Activated CD8-positive, alpha-beta T cell treated with anti-CD3 and anti-CD28 coated beads for 36 hours (primary cell): ENCODE data around the gene ZBTB21. TPM values are rescaled to one million over a fixed set of nuclear protein-coding genes. Genes with fewer than 3 reads are reported as not detected.

Experiments
- ATAC-seq: fragments of 200-7000 bp; cut with Tn5 transposase; one replicate; pipeline ENCODE4 v1.10.0; 2021; ENCODE audit warnings: mild to moderate bottlenecking, moderate library complexity
- CTCF ChIA-PET: fragments of 350-600 bp; sonication (Branson Sonifier 250); formaldehyde crosslinking; loops from one replicate; lab custom pipeline; 2021; ENCODE audit warnings: antibody characterized with exemption; lab: Charles Lee
- POLR2A ChIA-PET: fragments of 350-600 bp; sonication (Branson Sonifier 250); formaldehyde crosslinking; loops from one replicate; lab custom pipeline; 2021; ENCODE audit warnings: antibody characterized with exemption; lab: Charles Lee
- DNase-seq: peaks from one replicate; pipeline ENCODE4 v3.0.0-alpha.2; 2020
- H3K27ac Mint-ChIP-seq: one replicate; pipeline ENCODE4 v1.8.0; 2021; ENCODE audit warnings: mild to moderate bottlenecking, mixed read lengths
- H3K27me3 Mint-ChIP-seq: one replicate; pipeline ENCODE4 v1.8.0; 2021; ENCODE audit warnings: mixed read lengths
- H3K36me3 Mint-ChIP-seq: one replicate; pipeline ENCODE4 v1.8.0; 2021; ENCODE audit warnings: low read depth, mixed read lengths
- H3K4me1 Mint-ChIP-seq: one replicate; pipeline ENCODE4 v1.8.0; 2021; ENCODE audit warnings: low read depth, mixed read lengths
- H3K4me3 Mint-ChIP-seq: one replicate; pipeline ENCODE4 v1.8.0; 2021; ENCODE audit warnings: mild to moderate bottlenecking, moderate library complexity, mixed read lengths
- H3K9me3 Mint-ChIP-seq: one replicate; pipeline ENCODE4 v1.8.0; 2021; ENCODE audit warnings: mixed read lengths
- intact Hi-C: fragments of 100-400 bp; cut with micrococcal nuclease; formaldehyde crosslinking; loops from one replicate; pipeline ENCODE4 v1.10.0; 2022
- total RNA-seq, 2 experiments: library from RNA; stranded (reverse); gene quantifications; one replicate each; pipeline ENCODE4 v1.2.3, GENCODE V29; 2021
- TF ChIP-seq, protein P1 (sequence below): fragments of 200-600 bp; IDR thresholded peaks from one replicate; pipeline ENCODE4 v1.8.0; 2022; ENCODE audit warnings: antibody characterized with exemption, mild to moderate bottlenecking

ZBTB21 gene
- total RNA-seq, 2 experiments from 2014 or later, result 29.6 to 29.7 TPM

DNA sequence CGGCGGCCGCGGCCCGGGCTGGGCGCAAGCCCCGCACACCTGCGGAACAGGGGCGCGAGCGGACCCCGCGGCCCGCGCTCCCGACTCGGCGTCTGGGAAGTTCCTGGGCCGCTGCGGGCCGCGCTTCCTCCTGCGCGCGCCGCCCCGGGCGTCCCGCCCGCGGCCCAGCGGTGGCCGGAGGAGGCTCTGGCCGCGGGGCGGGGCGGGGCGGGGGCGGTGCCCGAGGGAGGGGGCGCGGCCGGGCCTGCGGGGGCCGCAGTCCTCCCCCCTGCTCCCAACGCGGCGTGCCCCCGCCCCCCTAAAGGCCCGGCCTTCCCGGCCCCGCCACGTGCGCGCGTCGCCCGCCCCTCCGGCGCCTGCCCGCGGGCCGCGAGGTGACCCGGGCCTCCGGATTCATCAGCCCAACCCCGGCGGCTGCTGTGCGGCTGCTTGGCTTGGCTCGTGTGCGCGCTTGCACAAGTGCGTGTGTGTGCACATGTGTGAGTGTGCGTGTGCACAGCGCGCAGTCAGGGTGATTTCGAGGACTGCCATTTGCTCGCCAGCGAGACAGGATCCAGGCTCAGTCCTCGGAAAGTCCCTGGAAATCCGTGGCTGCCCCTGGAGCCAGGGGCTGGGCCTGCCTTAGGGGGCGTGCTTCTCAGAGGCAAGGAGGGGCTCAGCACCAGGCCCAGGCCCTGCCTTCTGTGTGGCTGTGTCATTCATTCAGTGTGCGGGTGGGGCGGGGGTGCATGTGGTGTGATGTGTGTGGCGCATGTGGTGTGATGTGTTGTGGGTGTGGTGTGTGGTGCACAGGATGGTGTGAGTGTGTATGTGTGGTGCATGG lies 56.1 kb downstream of the ZBTB21 start, which contains the start of gene C2CD2:
Gene C2CD2 (minus strand): TSS at position 188 of the 823 bp plus-strand sequence. CDS start 370 bp downstream, outside the sequence.
- H3K4me3 Mint-ChIP-seq, result peak within 1 kb of the TSS; percentile 50
- intact Hi-C loops, result no loop called here
- H3K36me3 Mint-ChIP-seq, result no peaks in the 10 kb centered on the region
- no peak within 1 kb of the TSS for H3K27ac Mint-ChIP-seq
- peaks cover 18% of the 10 kb centered on the region for H3K27me3 Mint-ChIP-seq
- H3K4me1 Mint-ChIP-seq, result peaks cover 11% of the 10 kb centered on the region
- ChIA-PET POLR2A (interaction anchor here (1.0 kb wide), 1 partner anchor 52 kb away, joined by 3 read pairs; no protein-coding TSS in a partner anchor), CTCF (no interaction called here)
- H3K9me3 Mint-ChIP-seq, result no peaks in the 10 kb centered on the region
- TF ChIP-seq, protein P1, sequence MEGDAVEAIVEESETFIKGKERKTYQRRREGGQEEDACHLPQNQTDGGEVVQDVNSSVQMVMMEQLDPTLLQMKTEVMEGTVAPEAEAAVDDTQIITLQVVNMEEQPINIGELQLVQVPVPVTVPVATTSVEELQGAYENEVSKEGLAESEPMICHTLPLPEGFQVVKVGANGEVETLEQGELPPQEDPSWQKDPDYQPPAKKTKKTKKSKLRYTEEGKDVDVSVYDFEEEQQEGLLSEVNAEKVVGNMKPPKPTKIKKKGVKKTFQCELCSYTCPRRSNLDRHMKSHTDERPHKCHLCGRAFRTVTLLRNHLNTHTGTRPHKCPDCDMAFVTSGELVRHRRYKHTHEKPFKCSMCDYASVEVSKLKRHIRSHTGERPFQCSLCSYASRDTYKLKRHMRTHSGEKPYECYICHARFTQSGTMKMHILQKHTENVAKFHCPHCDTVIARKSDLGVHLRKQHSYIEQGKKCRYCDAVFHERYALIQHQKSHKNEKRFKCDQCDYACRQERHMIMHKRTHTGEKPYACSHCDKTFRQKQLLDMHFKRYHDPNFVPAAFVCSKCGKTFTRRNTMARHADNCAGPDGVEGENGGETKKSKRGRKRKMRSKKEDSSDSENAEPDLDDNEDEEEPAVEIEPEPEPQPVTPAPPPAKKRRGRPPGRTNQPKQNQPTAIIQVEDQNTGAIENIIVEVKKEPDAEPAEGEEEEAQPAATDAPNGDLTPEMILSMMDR, result no peak
- ATAC-seq (peak; percentile 66), DNase-seq (peak; percentile 28)

DNA sequence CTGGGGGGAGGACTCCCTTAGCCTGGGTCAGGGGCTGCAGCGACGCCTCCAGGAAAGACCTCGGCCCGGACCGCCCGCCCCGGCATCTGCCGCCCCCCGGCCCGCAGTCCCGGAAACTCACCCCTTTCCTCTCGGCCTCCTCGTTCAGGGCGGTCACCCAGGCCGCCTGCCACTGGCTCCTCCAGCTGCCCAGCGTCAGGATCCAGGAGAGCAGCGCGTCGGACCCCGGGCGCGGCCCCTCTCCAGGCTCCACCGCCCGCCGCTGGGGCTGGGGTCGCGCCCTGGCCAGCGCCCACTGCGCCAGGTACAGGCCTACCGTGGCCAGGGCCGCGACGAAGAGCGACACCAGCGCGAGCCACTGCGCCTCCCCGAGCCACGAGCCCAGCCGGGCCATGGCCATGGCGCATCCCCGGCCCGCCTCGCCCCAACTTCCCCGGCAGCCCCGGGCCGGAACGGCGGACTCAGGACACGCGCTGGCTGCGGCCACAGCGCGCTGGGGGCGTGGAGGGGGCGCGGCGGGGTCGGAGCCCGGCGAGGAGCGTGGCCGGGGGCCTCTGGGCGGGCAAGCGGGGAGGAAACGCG lies 56.8 kb downstream of the ZBTB21 start:
- H3K4me3 Mint-ChIP-seq, result peak overlapping the region; percentile 50
- no peaks in the 10 kb centered on the region for H3K36me3 Mint-ChIP-seq
- ChIA-PET POLR2A (interaction anchor here (0.7 to 1.0 kb wide), 2 partner anchors 53 to 55 kb away, joined by 3 read pairs; no protein-coding TSS in a partner anchor), CTCF (no interaction called here)
- TF ChIP-seq, protein P1, result no peak
- peaks cover 11% of the 10 kb centered on the region for H3K4me1 Mint-ChIP-seq
- no peak overlapping the region for H3K27ac Mint-ChIP-seq
- H3K27me3 Mint-ChIP-seq, result peaks cover 18% of the 10 kb centered on the region
- intact Hi-C loops, result no loop called here
- DNase-seq, result no peak
- ATAC-seq, result peak; percentile 17
- H3K9me3 Mint-ChIP-seq, result no peaks in the 10 kb centered on the region

DNA sequence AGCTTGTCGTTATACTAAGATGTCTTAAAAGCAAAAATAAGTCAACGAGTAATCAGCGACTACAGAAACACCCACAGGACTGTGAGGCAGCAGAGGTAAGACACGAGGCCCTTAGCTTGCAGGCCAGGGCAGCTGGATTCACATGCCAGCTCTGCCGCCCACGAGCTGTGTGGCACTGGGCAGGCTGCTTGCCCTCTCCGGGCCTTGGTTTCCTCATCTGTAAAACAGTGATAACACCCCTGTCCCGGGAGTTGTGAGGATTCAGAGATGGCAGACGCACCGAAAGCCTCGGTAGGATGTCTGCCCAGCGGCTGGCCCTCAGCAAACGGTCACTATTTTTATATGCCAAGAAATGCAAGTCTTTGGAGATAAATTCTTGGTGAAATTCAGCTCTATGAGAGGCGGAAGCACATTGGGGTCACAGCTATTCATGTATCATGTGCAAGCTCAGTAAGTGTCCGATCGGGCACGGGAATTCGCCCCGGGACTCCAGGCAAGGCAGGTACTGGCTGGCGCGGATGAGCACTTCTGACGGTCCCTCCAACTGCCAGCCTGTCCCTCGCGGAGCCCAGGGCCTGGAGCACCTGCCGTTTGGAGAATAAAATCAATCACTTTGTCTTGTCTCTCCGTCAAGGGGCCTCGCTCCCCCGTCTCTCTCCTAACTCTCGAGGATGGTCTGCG lies 57.5 kb downstream of the ZBTB21 start:
- ChIA-PET CTCF (interaction anchor here (0.6 to 0.7 kb wide), 2 partner anchors 52 to 190 kb away, joined by 3 to 4 read pairs; no protein-coding TSS in a partner anchor), POLR2A (interaction anchor here (0.6 to 1.0 kb wide), 3 partner anchors 54 to 397 kb away, joined by 3 read pairs; no protein-coding TSS in a partner anchor)
- DNase-seq (no peak), ATAC-seq (no peak)
- intact Hi-C loops, result no loop called here
- TF ChIP-seq, protein P1, result no peak
- H3K4me1 Mint-ChIP-seq, result peaks cover 11% of the 10 kb centered on the region
- no peak overlapping the region for H3K27ac Mint-ChIP-seq
- H3K27me3 Mint-ChIP-seq, result peaks cover 18% of the 10 kb centered on the region
- peak overlapping the region; percentile 50 for H3K4me3 Mint-ChIP-seq
- H3K9me3 Mint-ChIP-seq, result no peaks in the 10 kb centered on the region
- H3K36me3 Mint-ChIP-seq, result no peaks in the 10 kb centered on the region

DNA sequence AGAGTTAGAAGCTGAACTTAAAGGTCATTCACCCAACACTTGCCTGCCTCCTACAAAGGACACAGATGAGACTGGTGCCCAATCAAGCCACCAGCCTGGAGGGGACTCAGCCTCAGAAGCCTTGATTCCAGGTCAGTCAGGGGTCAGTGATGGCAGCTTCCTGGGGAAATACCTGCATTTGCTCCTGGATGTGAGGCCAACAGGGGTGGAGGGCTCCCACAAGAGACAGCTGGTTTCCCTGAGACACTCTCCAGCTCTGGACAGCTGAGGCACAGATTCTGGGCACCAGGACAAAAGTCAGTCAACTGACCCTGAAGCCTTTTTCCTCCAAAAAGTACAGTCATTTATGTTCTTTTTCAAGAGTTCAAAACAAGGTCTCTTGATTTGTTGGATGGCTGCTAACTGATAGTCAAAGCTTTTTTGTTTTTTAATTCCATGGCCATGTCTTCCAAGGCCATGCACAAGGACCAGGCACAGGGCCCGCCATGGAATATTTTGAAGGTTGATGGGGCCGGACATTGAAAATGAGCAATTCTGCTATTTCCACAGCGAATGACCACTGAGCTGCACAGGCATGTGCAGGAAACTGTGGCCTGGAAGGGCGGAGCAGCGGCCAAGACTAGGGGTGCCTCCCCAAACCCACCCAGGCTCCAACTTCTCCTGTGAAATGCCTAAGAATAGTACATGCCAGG lies 58.1 kb downstream of the ZBTB21 start:
- Mint-ChIP-seq H3K27ac (no peak overlapping the region), H3K4me1 (peaks cover 8% of the 10 kb centered on the region), H3K4me3 (no peak overlapping the region), H3K9me3 (no peaks in the 10 kb centered on the region), H3K27me3 (peaks cover 17% of the 10 kb centered on the region), H3K36me3 (no peaks in the 10 kb centered on the region)
- ChIA-PET CTCF (interaction anchor here (0.6 to 0.7 kb wide), 2 partner anchors 53 to 191 kb away, joined by 3 to 4 read pairs; no protein-coding TSS in a partner anchor), POLR2A (interaction anchor here (0.6 to 1.0 kb wide), 2 partner anchors 9 to 396 kb away, joined by 3 read pairs; no protein-coding TSS in a partner anchor)
- intact Hi-C loops, result no loop called here
- no peak for DNase-seq
- TF ChIP-seq, protein P1, result no peak
- ATAC-seq, result no peak
